Body of pancreas (tissue), 4 donors: ENCODE results near the gene PRDM7. TPM values are rescaled to one million over a fixed set of nuclear protein-coding genes. Genes with fewer than 3 reads are reported as not detected.
A peak's percentile ranks its signal among the peaks of the same experiment; 100 is the strongest.

ENCODE experiments used
- ATAC-seq: fragments of 150-250 bp; one replicate; pipeline ENCODE4 v1.9.1; 2016
- DNase-seq, 4 donors: peaks; one replicate each; pipeline ENCODE4 v3.0.0-alpha.2; 2019
- H3K27ac ChIP-seq, 4 donors: fragments of 200-600 bp; sonication (generic); 1 replicate in 3 of 4; 2 replicates in 1 of 4; pipeline versions ENCODE4 v1.5.1 to v1.6.1; 2016 to 2019; ENCODE audit warnings: mild to moderate bottlenecking in 1 of 4, mixed read lengths in 1 of 4, moderate library complexity in 1 of 4
- H3K27me3 ChIP-seq, 2 donors: fragments of 200-600 bp; sonication (generic); one replicate each; pipeline ENCODE4 v1.6.0; 2016; ENCODE audit warnings: mild to moderate bottlenecking in 1 of 2
- H3K36me3 ChIP-seq, 2 donors: fragments of 200-600 bp; sonication (generic); replicated peaks in 1 of 2; 2 replicates each; pipeline ENCODE4 v1.5.1; 2016; ENCODE audit warnings: low read depth in 2 of 2; ENCODE audit not compliant: insufficient read depth in 1 of 2
- H3K4me1 ChIP-seq: fragments of 200-600 bp; sonication (generic); one replicate; pipeline ENCODE4 v1.6.0; 2016
- H3K4me3 ChIP-seq, 2 donors: fragments of 200-600 bp; sonication (generic); 1 replicate in 1 of 2; 2 replicates in 1 of 2; pipeline ENCODE4 v1.5.1; 2016 to 2019
- H3K9me3 ChIP-seq, 3 donors: fragments of 200-600 bp; sonication (generic); 1 replicate in 2 of 3; 2 replicates in 1 of 3; pipeline ENCODE4 v1.5.1; 2016
- CTCF ChIP-seq, 7 experiments: fragments of 450-650 bp in 4 of 7; fragments of 200-600 bp in 3 of 7; sonication (generic) in 3 of 7; IDR thresholded peaks; one replicate each; pipeline ENCODE4 v1.5.1; 2016 to 2019; ENCODE audit warnings: antibody characterized with exemption in 7 of 7
- POLR2A ChIP-seq, 3 donors: fragments of 450-650 bp; IDR thresholded peaks; one replicate each; pipeline ENCODE4 v1.6.1; 2016; ENCODE audit warnings: antibody characterized with exemption in 3 of 3, mild to moderate bottlenecking in 2 of 3
- WGBS, 2 donors: methylation state at CpG; one replicate each; pipeline ENCODE4 v1.1.5; 2017; 5-methylcytosine and 5-hydroxymethylcytosine counted together
- intact Hi-C: fragments of 100-400 bp; cut with DNase I; formaldehyde crosslinking; loops from one replicate; pipeline ENCODE4 v1.15.1; 2023
- total RNA-seq, 2 donors: library from RNA; depleted of rRNA; stranded (reverse); fragments of >200 nt; gene quantifications; one replicate each; pipeline ENCODE4 v1.1.0, GENCODE V29; 2016

PRDM7 gene
- total RNA-seq, 2 donors from 2014 or later, result not detected

GRCh38 chr16:90044111-90044551 is 33.0 kb downstream of the PRDM7 start:
- no peak for TF ChIP-seq CTCF (IDR thresholded peaks at IDR 0.05)
- no peak for TF ChIP-seq POLR2A (IDR thresholded peaks at IDR 0.05)
- H3K9me3 ChIP-seq, result no peaks in the 10 kb centered on the region
- intact Hi-C loops, result no loop called here
- peak in 2 of 4 donors; percentile 40 to 73 for DNase-seq
- WGBS, 2 donors, result 49 to 66% methylated on average over 5 to 7 of the region's 7 CpGs
- no peaks in the 10 kb centered on the region for H3K27me3 ChIP-seq
- H3K4me1 ChIP-seq, result peaks cover 17% of the 10 kb centered on the region
- H3K4me3 ChIP-seq, result no peak overlapping the region
- no peak overlapping the region for H3K27ac ChIP-seq
- peaks cover 0 to 7% of the 10 kb centered on the region in 2 donors for H3K36me3 ChIP-seq
- peak; percentile 13 for ATAC-seq

- DNase-seq, result no peak
- peaks cover 17% of the 10 kb centered on the region for H3K4me1 ChIP-seq
- H3K9me3 ChIP-seq, result no peaks in the 10 kb centered on the region
- no peaks in the 10 kb centered on the region for H3K27me3 ChIP-seq
- no peak overlapping the region for H3K27ac ChIP-seq
- TF ChIP-seq POLR2A (IDR thresholded peaks at IDR 0.05) (no peak), CTCF (IDR thresholded peaks at IDR 0.05) (no peak)
- no peak for ATAC-seq
- no peak overlapping the region for H3K4me3 ChIP-seq
- H3K36me3 ChIP-seq, result peaks cover 4 to 8% of the 10 kb centered on the region in 2 donors
- intact Hi-C loops, result no loop called here
- WGBS, 2 donors, result 86 to 91% methylated on average over 20 of the region's 20 CpGs
These were observed 33.6 kb downstream of the PRDM7 start for GRCh38 chr16:90043526-90043925.

- Histone ChIP-seq H3K27ac (no peak overlapping the region), H3K4me3 (no peak overlapping the region), H3K9me3 (no peaks in the 10 kb centered on the region), H3K4me1 (peaks cover 17% of the 10 kb centered on the region), H3K36me3 (peaks cover 4 to 9% of the 10 kb centered on the region in 2 donors), H3K27me3 (no peaks in the 10 kb centered on the region)
- TF ChIP-seq POLR2A (IDR thresholded peaks at IDR 0.05) (no peak), CTCF (IDR thresholded peaks at IDR 0.05) (no peak)
- ATAC-seq (no peak), DNase-seq (no peak)
- intact Hi-C loops, result no loop called here
- 77 to 80% methylated on average over 17 to 19 of the region's 19 CpGs for WGBS, 2 donors
These were observed 34.1 kb downstream of the PRDM7 start for GRCh38 chr16:90042946-90043514.

GRCh38 chr16:90041896-90042473 is 35.1 kb downstream of the PRDM7 start:
- H3K9me3 ChIP-seq, result no peaks in the 10 kb centered on the region
- WGBS, 2 donors, result 82 to 95% methylated on average over 16 of the region's 16 CpGs
- H3K27me3 ChIP-seq, result no peaks in the 10 kb centered on the region
- no peak for ATAC-seq
- H3K4me1 ChIP-seq, result peaks cover 11% of the 10 kb centered on the region
- intact Hi-C loops, result no loop called here
- DNase-seq, result no peak
- no peak overlapping the region for H3K4me3 ChIP-seq
- TF ChIP-seq POLR2A (IDR thresholded peaks at IDR 0.05) (no peak), CTCF (IDR thresholded peaks at IDR 0.05) (no peak)
- H3K27ac ChIP-seq, result no peak overlapping the region
- peaks cover 11 to 17% of the 10 kb centered on the region in 2 donors for H3K36me3 ChIP-seq
